OCI-LY7 (cell line): ENCODE data around the gene METTL23. TPM values are rescaled to one million over a fixed set of nuclear protein-coding genes. Genes with fewer than 3 reads are reported as not detected.

ENCODE experiments used
- BruUV-seq: library from RNA; stranded (reverse); fragments of 400-500 nt; replicated peaks from 2 replicates; lab custom pipeline; 2021; lab: Mats Ljungman, UMichigan
- CTCF ChIA-PET: fragments of 300-600 bp; sonication (Branson Sonifier 250); formaldehyde crosslinking; loops from one replicate; lab custom pipeline; 2022; ENCODE audit warnings: antibody characterized with exemption; ENCODE audit not compliant: unreplicated experiment; lab: Charles Lee
- POLR2A ChIA-PET: fragments of 300-600 bp; sonication (Branson Sonifier 250); formaldehyde crosslinking; loops from one replicate; lab custom pipeline; 2022; ENCODE audit warnings: antibody characterized with exemption; lab: Charles Lee
- DNase-seq: peaks from one replicate; pipeline ENCODE4 v3.0.0-alpha.2; 2015; ENCODE audit warnings: low spot score
- H2AFZ ChIP-seq: fragments of 200-600 bp; sonication (generic), shearing (Covaris generic); 2 replicates; pipeline ENCODE4 v1.6.1; 2014; ENCODE audit warnings: mild to moderate bottlenecking, antibody characterized with exemption, low read length, moderate library complexity
- H3K27ac ChIP-seq: fragments of 200-600 bp; sonication (generic); 2 replicates; pipeline ENCODE4 v1.5.1; 2014; ENCODE audit warnings: mixed run types, low read depth, mild to moderate bottlenecking, moderate library complexity, low read length, inconsistent platforms; ENCODE audit not compliant: poor library complexity, severe bottlenecking
- H3K36me3 ChIP-seq: fragments of 200-600 bp; sonication (generic); 2 replicates; pipeline ENCODE4 v1.6.1; 2014; ENCODE audit warnings: mild to moderate bottlenecking, antibody characterized with exemption, low read length, moderate library complexity, mixed read lengths; ENCODE audit not compliant: insufficient read depth
- H3K4me1 ChIP-seq: fragments of 200-600 bp; sonication (generic); 2 replicates; pipeline ENCODE4 v1.5.1; 2014; ENCODE audit warnings: mild to moderate bottlenecking, low read length; ENCODE audit not compliant: insufficient read depth, poor library complexity, severe bottlenecking
- H3K4me2 ChIP-seq: fragments of 200-600 bp; sonication (generic); 2 replicates; pipeline ENCODE4 v1.6.1; 2014; ENCODE audit warnings: mild to moderate bottlenecking, low read length
- H3K4me3 ChIP-seq: fragments of 200-600 bp; sonication (generic); 2 replicates; pipeline ENCODE4 v1.5.1; 2014; ENCODE audit warnings: mild to moderate bottlenecking, low read depth, low read length; ENCODE audit not compliant: poor library complexity, severe bottlenecking
- H3K79me2 ChIP-seq: fragments of 200-600 bp; sonication (generic); 2 replicates; pipeline ENCODE4 v1.6.1; 2016; ENCODE audit warnings: low read depth, mild to moderate bottlenecking, low read length, moderate library complexity, mixed read lengths; ENCODE audit not compliant: insufficient read depth
- H3K9me2 ChIP-seq: fragments of 200-600 bp; sonication (generic); 2 replicates; pipeline ENCODE4 v1.6.1; 2016; ENCODE audit warnings: mild to moderate bottlenecking, low read length, mixed read lengths; ENCODE audit not compliant: insufficient read depth
- H3K9me3 ChIP-seq: fragments of 200-600 bp; sonication (generic); 2 replicates; pipeline ENCODE4 v1.6.1; 2014; ENCODE audit warnings: mild to moderate bottlenecking, mixed run types, low read length, mixed read lengths
- H4K20me1 ChIP-seq: fragments of 200-600 bp; sonication (generic); 2 replicates; pipeline ENCODE4 v1.6.1; 2014; ENCODE audit warnings: mild to moderate bottlenecking, antibody characterized with exemption, low read length, moderate library complexity, mixed read lengths; ENCODE audit not compliant: insufficient read depth
- EZH2phosphoT487 ChIP-seq: fragments of 200-600 bp; sonication (generic); IDR thresholded peaks from 2 replicates; pipeline ENCODE4 v1.6.1; 2018; ENCODE audit warnings: low read depth, borderline replicate concordance, mild to moderate bottlenecking, mixed run types, antibody characterized with exemption, low read length, moderate library complexity, mixed read lengths
- intact Hi-C: fragments of 100-400 bp; cut with micrococcal nuclease; formaldehyde crosslinking; loops from one replicate; pipeline ENCODE4 v1.10.0; 2022; ENCODE audit not compliant: unreplicated experiment
- total RNA-seq, 2 experiments: library from RNA; depleted of rRNA in 1 of 2; stranded (reverse); fragments of >200 nt in 1 of 2; shearing (Covaris generic) in 1 of 2; gene quantifications; 2 replicates each; pipeline ENCODE4 v1.2.3, GENCODE V29; 2014 to 2022
- TF ChIP-seq, protein P1 (sequence below): fragments of 200-600 bp; sonication (generic); conservative IDR thresholded peaks from 2 replicates; pipeline ENCODE4 v1.5.1; 2014; ENCODE audit warnings: mild to moderate bottlenecking, antibody characterized with exemption, low read length, moderate library complexity, mixed read lengths

METTL23 gene
- total RNA-seq, 2 experiments from 2014 or later, result 82.7 to 93.7 TPM

DNA sequence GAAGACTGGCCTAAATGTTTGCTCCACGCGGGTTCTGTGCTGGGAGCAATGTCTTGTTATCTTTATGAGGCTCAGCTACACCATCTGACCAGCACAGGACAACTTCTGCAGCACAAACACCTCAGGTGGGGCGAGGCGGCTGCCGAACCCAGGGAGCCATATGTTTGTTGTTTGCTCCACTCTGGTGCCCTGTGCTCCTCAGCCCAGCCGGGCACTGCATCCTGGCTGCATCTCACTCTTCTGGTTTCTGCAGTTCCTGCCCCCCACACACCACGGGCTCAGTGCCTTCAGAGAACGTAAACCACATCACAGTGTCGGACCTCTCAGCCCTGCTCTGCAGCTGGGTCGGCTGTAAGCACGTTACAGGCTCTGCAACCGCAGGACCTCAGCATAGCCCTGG lies 48.3 kb upstream of the METTL23 start:
- no peaks in the 10 kb centered on the region for H3K9me2 ChIP-seq
- POLR2A ChIA-PET, result no interaction called here
- H4K20me1 ChIP-seq, result no peaks in the 10 kb centered on the region
- H3K79me2 ChIP-seq, result no peaks in the 10 kb centered on the region
- no peaks in the 10 kb centered on the region for H3K9me3 ChIP-seq
- H3K4me3 ChIP-seq, result no peak overlapping the region
- peaks cover under 1% of the 10 kb centered on the region for H3K4me1 ChIP-seq
- no peak for DNase-seq
- no peak overlapping the region for H3K27ac ChIP-seq
- no peak overlapping the region for H3K4me2 ChIP-seq
- intact Hi-C loops, result no loop called here
- no peak overlapping the region for H2AFZ ChIP-seq
- BruUV-seq, result no TSS peak
- no peaks in the 10 kb centered on the region for H3K36me3 ChIP-seq
- no peak for TF ChIP-seq EZH2phosphoT487
- TF ChIP-seq, protein P1, sequence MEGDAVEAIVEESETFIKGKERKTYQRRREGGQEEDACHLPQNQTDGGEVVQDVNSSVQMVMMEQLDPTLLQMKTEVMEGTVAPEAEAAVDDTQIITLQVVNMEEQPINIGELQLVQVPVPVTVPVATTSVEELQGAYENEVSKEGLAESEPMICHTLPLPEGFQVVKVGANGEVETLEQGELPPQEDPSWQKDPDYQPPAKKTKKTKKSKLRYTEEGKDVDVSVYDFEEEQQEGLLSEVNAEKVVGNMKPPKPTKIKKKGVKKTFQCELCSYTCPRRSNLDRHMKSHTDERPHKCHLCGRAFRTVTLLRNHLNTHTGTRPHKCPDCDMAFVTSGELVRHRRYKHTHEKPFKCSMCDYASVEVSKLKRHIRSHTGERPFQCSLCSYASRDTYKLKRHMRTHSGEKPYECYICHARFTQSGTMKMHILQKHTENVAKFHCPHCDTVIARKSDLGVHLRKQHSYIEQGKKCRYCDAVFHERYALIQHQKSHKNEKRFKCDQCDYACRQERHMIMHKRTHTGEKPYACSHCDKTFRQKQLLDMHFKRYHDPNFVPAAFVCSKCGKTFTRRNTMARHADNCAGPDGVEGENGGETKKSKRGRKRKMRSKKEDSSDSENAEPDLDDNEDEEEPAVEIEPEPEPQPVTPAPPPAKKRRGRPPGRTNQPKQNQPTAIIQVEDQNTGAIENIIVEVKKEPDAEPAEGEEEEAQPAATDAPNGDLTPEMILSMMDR, result no peak
- CTCF ChIA-PET, result no interaction called here

DNA sequence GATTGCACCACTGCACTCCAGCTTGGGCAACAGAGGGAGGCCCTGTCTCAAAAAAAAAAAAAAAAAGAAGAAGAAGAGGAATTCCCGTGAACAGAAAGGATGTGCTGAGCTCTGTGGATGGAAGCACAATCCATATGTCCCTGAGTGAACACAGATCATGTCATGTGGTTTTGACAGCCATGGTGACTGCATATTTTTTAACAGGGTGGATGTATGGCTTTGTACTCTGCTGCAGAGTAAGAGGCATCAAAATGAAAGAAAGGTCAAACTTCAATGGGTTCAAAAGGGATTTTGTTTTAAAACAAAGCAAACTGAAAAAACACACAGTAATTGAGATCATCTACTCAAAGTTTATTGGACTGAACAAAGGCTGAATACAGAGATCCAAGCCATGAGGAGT lies 47.4 kb upstream of the METTL23 start:
- no peak overlapping the region for H2AFZ ChIP-seq
- no peaks in the 10 kb centered on the region for H4K20me1 ChIP-seq
- H3K4me3 ChIP-seq, result no peak overlapping the region
- DNase-seq, result no peak
- intact Hi-C loops, result no loop called here
- no peaks in the 10 kb centered on the region for H3K4me1 ChIP-seq
- TF ChIP-seq, protein P1, result no peak
- no peak for TF ChIP-seq EZH2phosphoT487
- H3K9me2 ChIP-seq, result no peaks in the 10 kb centered on the region
- ChIA-PET CTCF (no interaction called here), POLR2A (interaction anchor here (0.5 to 0.7 kb wide), 3 partner anchors 12 to 76 kb away, joined by 3 to 7 read pairs (median 3); no protein-coding TSS in a partner anchor)
- no peaks in the 10 kb centered on the region for H3K9me3 ChIP-seq
- H3K79me2 ChIP-seq, result no peaks in the 10 kb centered on the region
- no peak overlapping the region for H3K27ac ChIP-seq
- no peak overlapping the region for H3K4me2 ChIP-seq
- H3K36me3 ChIP-seq, result no peaks in the 10 kb centered on the region
- no TSS peak for BruUV-seq
